Adrenal gland (tissue), 12 donors: ENCODE results near the gene TNS4. TPM values are rescaled to one million over a fixed set of nuclear protein-coding genes. Genes with fewer than 3 reads are reported as not detected.

Source experiments
- DNase-seq, 7 donors: peaks; one replicate each; pipeline ENCODE4 v3.0.0-alpha.2; 2019 to 2020
- H3K27ac ChIP-seq, 5 donors: fragments of 200-600 bp; sonication (generic) in 4 of 5; 1 replicate in 3 of 5; 2 replicates in 2 of 5; pipeline versions ENCODE4 v1.5.1 to v1.8.0; 2016 to 2020; ENCODE audit warnings: mild to moderate bottlenecking in 1 of 5
- H3K27me3 ChIP-seq: fragments of 200-600 bp; 2 replicates; pipeline ENCODE4 v1.8.0; 2021
- H3K36me3 ChIP-seq, 2 donors: fragments of 200-600 bp; replicated peaks in 1 of 2; 1 replicate in 1 of 2; 2 replicates in 1 of 2; pipeline versions ENCODE4 v1.5.1 to v1.8.0; 2018 to 2022
- H3K4me1 ChIP-seq, 2 donors: fragments of 200-600 bp; replicated peaks in 1 of 2; 1 replicate in 1 of 2; 2 replicates in 1 of 2; pipeline versions ENCODE4 v1.5.1 to v1.8.0; 2018 to 2021
- H3K4me3 ChIP-seq, 4 donors: fragments of 200-600 bp; sonication (generic) in 3 of 4; one replicate each; pipeline ENCODE4 v1.5.1; 2016 to 2018
- H3K9me3 ChIP-seq, 3 donors: fragments of 200-600 bp; sonication (generic) in 1 of 3; replicated peaks in 1 of 3; 1 replicate in 2 of 3; 2 replicates in 1 of 3; pipeline versions ENCODE4 v1.5.1 to v1.8.0; 2016 to 2021
- POLR2A ChIP-seq, 2 donors: fragments of 450-650 bp; IDR thresholded peaks; one replicate each; pipeline ENCODE4 v1.6.1; 2017; ENCODE audit warnings: antibody characterized with exemption in 2 of 2, mild to moderate bottlenecking in 2 of 2, moderate library complexity in 1 of 2
- WGBS, 4 donors: extraction: QIAGEN DNeasy Blood & Tissue Kit in 2 of 4; methylation state at CpG; one replicate each; pipeline versions ENCODE4 v1.1.5 to v1.1.7; 2013 to 2017; 5-methylcytosine and 5-hydroxymethylcytosine counted together
- intact Hi-C, 2 donors: fragments of 100-400 bp; cut with DNase I; formaldehyde crosslinking; loops; one replicate each; pipeline versions ENCODE4 v1.14.1 to v1.15.0; 2022 to 2023
- polyA plus RNA-seq, 3 donors: library from polyadenylated mRNA; stranded (reverse); fragments of 200-250 nt in 2 of 3; fragments of 350-450 nt in 1 of 3; fragmentation: Illumina TruSeq in 1 of 3; extraction: RNeasy Lipid Tissue Mini Kit (QIAGEN cat#74804) in 1 of 3; gene quantifications; one replicate each; pipeline ENCODE4 v1.2.3, GENCODE V29; 2013 to 2014
- total RNA-seq, 9 donors: library from RNA; depleted of rRNA in 4 of 9; stranded (reverse); fragments of >200 nt in 4 of 9; fragments of 120-200 nt in 1 of 9; fragmentation: NEBNext Ultra II Directional in 1 of 9; extraction: Animal tissue kit (Norgen Biotek cat#: 25700) in 1 of 9; gene quantifications; one replicate each; pipeline versions ENCODE4 v1.1.0 to v1.2.4, GENCODE V29; 2013 to 2023
- TF ChIP-seq, protein P1 (sequence below), 6 experiments: fragments of 450-650 bp in 4 of 6; fragments of 200-600 bp in 2 of 6; sonication (generic) in 1 of 6; IDR thresholded peaks; 1 replicate in 5 of 6; 2 replicates in 1 of 6; pipeline versions ENCODE4 v1.5.1 to v1.8.0; 2016 to 2021; ENCODE audit warnings: antibody characterized with exemption in 6 of 6, mild to moderate bottlenecking in 2 of 6, moderate library complexity in 1 of 6
- donor health status: healthy with polysubstance abuse.
- donor health status: Bipolar disorder and iron deficiency.
- donor health status: DM: yes; HTN: yes; CAD: no.
- donor health status: DM: no; HTN: no; CAD: no.
- donor health status: DM: no; HTN: no; CAD: no.
- donor health status: DM: yes; HTN: yes; CAD: no.

Gene TNS4
- total and polyA plus RNA-seq, 12 donors = 0.07 to 0.32 (median 0.11) TPM; not detected in 7

DNA sequence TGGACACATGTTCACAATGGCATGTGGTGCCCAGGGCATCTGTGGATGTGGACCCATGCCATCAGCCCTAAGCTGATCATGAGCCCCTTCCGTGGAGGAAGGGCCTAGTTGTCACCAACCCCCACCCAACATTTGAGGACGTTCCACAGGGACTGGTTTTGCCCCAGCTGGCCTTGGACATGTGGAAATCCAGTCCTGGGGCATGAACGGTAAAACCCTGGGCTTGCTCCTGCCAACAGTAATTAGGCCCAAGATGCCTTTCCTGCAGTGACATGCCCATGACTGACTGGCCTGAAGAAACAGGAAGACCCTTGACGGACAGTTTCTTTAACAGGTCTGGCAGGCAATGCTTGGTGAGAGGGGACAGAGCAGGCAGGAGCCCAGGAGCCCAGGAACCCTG, 7.7 kb downstream of the TNS4 start:
- Histone ChIP-seq H3K9me3 (no peaks in the 10 kb centered on the region), H3K27me3 (no peaks in the 10 kb centered on the region), H3K36me3 (no peaks in the 10 kb centered on the region), H3K4me1 (no peaks in the 10 kb centered on the region), H3K4me3 (no peak overlapping the region), H3K27ac (no peak overlapping the region)
- TF ChIP-seq, protein P1, sequence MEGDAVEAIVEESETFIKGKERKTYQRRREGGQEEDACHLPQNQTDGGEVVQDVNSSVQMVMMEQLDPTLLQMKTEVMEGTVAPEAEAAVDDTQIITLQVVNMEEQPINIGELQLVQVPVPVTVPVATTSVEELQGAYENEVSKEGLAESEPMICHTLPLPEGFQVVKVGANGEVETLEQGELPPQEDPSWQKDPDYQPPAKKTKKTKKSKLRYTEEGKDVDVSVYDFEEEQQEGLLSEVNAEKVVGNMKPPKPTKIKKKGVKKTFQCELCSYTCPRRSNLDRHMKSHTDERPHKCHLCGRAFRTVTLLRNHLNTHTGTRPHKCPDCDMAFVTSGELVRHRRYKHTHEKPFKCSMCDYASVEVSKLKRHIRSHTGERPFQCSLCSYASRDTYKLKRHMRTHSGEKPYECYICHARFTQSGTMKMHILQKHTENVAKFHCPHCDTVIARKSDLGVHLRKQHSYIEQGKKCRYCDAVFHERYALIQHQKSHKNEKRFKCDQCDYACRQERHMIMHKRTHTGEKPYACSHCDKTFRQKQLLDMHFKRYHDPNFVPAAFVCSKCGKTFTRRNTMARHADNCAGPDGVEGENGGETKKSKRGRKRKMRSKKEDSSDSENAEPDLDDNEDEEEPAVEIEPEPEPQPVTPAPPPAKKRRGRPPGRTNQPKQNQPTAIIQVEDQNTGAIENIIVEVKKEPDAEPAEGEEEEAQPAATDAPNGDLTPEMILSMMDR (IDR thresholded peaks at IDR 0.05) = no peak
- TF ChIP-seq POLR2A (IDR thresholded peaks at IDR 0.05) = no peak
- intact Hi-C loops = no loop called here
- 75 to 84% (median 81%) methylated on average over 1 to 4 of the region's 4 CpGs; no CpG with 5 or more reads in 1 of the 4 donors for WGBS, 4 donors
- DNase-seq = no peak

DNA sequence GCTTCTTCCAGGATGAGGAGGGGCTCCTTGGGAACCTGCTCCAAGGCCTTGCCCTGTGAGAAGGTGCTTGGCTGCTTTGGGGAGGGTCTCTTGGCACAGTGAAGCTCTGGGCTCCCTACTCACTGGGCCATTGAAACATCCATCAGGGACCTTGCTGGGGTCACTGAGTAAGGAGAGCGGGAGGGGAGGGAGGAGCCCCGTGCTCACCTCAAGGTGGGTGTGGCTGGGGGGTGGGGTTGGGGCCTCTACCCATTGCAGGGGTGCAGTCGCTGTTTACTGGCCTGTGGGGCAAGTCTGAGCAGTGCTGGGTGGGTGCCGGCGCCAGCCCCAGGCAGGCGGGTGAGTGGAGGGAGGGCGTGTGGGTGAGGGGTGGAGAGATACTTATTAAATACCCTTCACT, 9.9 kb downstream of the TNS4 start:
- Histone ChIP-seq H3K9me3 (no peaks in the 10 kb centered on the region), H3K27me3 (no peaks in the 10 kb centered on the region), H3K36me3 (no peaks in the 10 kb centered on the region), H3K4me1 (no peaks in the 10 kb centered on the region), H3K4me3 (no peak overlapping the region), H3K27ac (no peak overlapping the region)
- 78 to 90% (median 84%) methylated on average over 5 to 7 of the region's 7 CpGs for WGBS, 4 donors
- TF ChIP-seq POLR2A (IDR thresholded peaks at IDR 0.05) = no peak
- TF ChIP-seq, protein P1 (IDR thresholded peaks at IDR 0.05) = no peak
- DNase-seq = no peak
- intact Hi-C loops = no loop called here

DNA sequence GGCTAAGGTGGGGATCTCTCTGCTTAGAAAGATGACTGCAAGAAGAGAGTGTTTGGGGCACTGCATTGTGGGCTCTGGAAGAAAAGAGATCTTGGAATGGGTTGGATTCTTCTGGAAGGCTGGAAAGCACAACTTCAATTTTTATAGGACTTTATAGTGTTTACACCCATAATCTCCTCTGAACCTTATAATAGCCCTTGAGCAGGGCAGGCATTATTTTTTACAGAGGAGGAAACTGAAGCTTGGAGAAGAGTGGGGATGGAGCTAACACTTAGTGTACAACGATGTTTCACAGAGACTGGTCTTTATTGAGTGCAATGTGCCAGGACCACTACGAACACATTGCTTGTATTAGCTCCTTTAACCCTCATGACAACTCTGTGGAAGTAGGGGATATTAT, 10.4 kb downstream of the TNS4 start:
- H3K4me1 ChIP-seq = no peaks in the 10 kb centered on the region
- no peaks in the 10 kb centered on the region for H3K27me3 ChIP-seq
- H3K27ac ChIP-seq = peak overlapping the region in 1 of 5 donors; percentile 35
- H3K4me3 ChIP-seq = no peak overlapping the region
- DNase-seq = no peak
- 71 to 91% (median 89%) methylated on average over 2 of the region's 2 CpGs for WGBS, 4 donors
- H3K9me3 ChIP-seq = no peaks in the 10 kb centered on the region
- TF ChIP-seq, protein P1 (IDR thresholded peaks at IDR 0.05) = no peak
- TF ChIP-seq POLR2A (IDR thresholded peaks at IDR 0.05) = no peak
- no peaks in the 10 kb centered on the region for H3K36me3 ChIP-seq
- intact Hi-C loops = no loop called here

DNA sequence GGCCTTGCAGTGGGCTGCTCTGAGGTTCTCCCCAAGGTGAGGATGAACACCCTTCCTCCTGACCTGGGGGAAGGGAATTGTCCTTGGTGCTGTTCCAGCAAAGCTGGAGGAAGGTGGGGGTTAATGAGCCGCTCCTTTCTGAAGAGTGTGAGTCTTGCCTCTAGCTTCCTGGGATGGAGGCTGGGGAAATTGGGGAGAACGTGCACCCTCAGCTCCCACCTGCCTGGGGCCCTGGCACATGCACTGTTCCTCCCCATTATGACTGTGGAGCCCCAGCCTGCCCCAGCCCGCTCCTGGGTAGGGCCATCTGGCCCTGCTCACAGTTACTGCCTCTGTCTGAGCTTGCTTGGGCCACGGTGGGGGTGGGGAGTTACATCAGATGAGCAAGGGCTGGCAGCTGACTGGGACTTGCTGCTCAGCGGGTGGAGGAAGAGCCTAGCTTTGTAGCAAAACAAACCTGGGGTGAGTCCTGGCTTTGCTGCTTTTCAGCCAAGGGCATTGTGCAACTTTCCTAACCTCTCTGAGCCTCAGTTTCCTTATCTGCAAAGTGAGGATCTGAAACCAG, 11.1 kb downstream of the TNS4 start:
- DNase-seq = peak in 4 of 7 donors; percentile 23 to 80 (median 37)
- Histone ChIP-seq H3K4me1 (no peaks in the 10 kb centered on the region), H3K4me3 (no peak overlapping the region), H3K27ac (peak overlapping the region in 1 of 5 donors; percentile 35), H3K36me3 (no peaks in the 10 kb centered on the region), H3K9me3 (no peaks in the 10 kb centered on the region), H3K27me3 (no peaks in the 10 kb centered on the region)
- intact Hi-C loops = no loop called here
- TF ChIP-seq, protein P1 (IDR thresholded peaks at IDR 0.05) = no peak
- TF ChIP-seq POLR2A (IDR thresholded peaks at IDR 0.05) = no peak
- WGBS, 4 donors = 51 to 69% (median 62%) methylated on average over 4 to 5 of the region's 5 CpGs
